Heart right ventricle (tissue), 16 donors: ENCODE results near the gene SSBP2. TPM values are rescaled to one million over a fixed set of nuclear protein-coding genes. Genes with fewer than 3 reads are reported as not detected.

ENCODE experiments used
- ATAC-seq, 8 donors: fragments of 200-7000 bp; cut with Tn5 transposase; one replicate each; pipeline ENCODE4 v1.9.1; 2020; ENCODE audit warnings: mild to moderate bottlenecking in 8 of 8, moderate library complexity in 8 of 8, moderate number of reproducible peaks in 1 of 8
- DNase-seq, 2 donors: peaks; one replicate each; pipeline ENCODE4 v3.0.0-alpha.2; 2020
- H3K27ac ChIP-seq, 10 donors: fragments of 200-600 bp; sonication (generic) in 2 of 10; one replicate each; pipeline versions ENCODE4 v1.5.0 to v1.8.0; 2020 to 2022; ENCODE audit warnings: mild to moderate bottlenecking in 3 of 10
- H3K27me3 ChIP-seq, 7 donors: fragments of 200-600 bp; one replicate each; pipeline ENCODE4 v1.8.0; 2021 to 2022; ENCODE audit warnings: mild to moderate bottlenecking in 2 of 7
- H3K36me3 ChIP-seq, 9 donors: fragments of 200-600 bp; sonication (generic) in 1 of 9; one replicate each; pipeline versions ENCODE4 v1.5.0 to v1.8.0; 2020 to 2022; ENCODE audit warnings: mild to moderate bottlenecking in 2 of 9
- H3K4me1 ChIP-seq, 9 donors: fragments of 200-600 bp; sonication (generic) in 1 of 9; one replicate each; pipeline versions ENCODE4 v1.5.0 to v1.8.0; 2020 to 2022; ENCODE audit warnings: mild to moderate bottlenecking in 4 of 9
- H3K4me3 ChIP-seq, 10 donors: fragments of 200-600 bp; sonication (generic) in 2 of 10; one replicate each; pipeline versions ENCODE4 v1.5.0 to v1.8.0; 2020 to 2022; ENCODE audit warnings: mild to moderate bottlenecking in 7 of 10, moderate library complexity in 2 of 10
- H3K9me3 ChIP-seq, 11 donors: fragments of 200-600 bp in 10 of 11; sonication (generic) in 2 of 11; one replicate each; pipeline versions ENCODE4 v1.5.0 to v1.8.0; 2013 to 2022; ENCODE audit warnings: mild to moderate bottlenecking in 2 of 11, control low read depth in 1 of 11, moderate library complexity in 1 of 11
- CTCF ChIP-seq, 9 donors: fragments of 200-600 bp; sonication (generic) in 2 of 9; IDR thresholded peaks; one replicate each; pipeline versions ENCODE4 v1.5.0 to v1.8.0; 2021 to 2022; ENCODE audit warnings: antibody characterized with exemption in 9 of 9, mild to moderate bottlenecking in 5 of 9, moderate library complexity in 1 of 9
- WGBS, 2 donors: extraction: QIAGEN DNeasy Blood & Tissue Kit; methylation state at CpG; one replicate each; pipeline ENCODE4 v1.1.7; 2013; ENCODE audit warnings: inconsistent platforms in 1 of 2; 5-methylcytosine and 5-hydroxymethylcytosine counted together
- intact Hi-C, 10 donors: fragments of 100-400 bp; cut with DNase I; formaldehyde crosslinking; loops; one replicate each; pipeline versions ENCODE4 v1.11.1 to v1.14.2; 2022
- polyA plus RNA-seq, 2 donors: library from polyadenylated mRNA; stranded (reverse); fragments of 200-250 nt; gene quantifications; one replicate each; pipeline ENCODE4 v1.2.3, GENCODE V29; 2013
- total RNA-seq, 10 donors: library from RNA; stranded (reverse); fragmentation: NEBNext Ultra II Directional in 3 of 10; extraction: Animal tissue kit (Norgen Biotek cat#: 25700) in 3 of 10; gene quantifications; one replicate each; pipeline versions ENCODE4 v1.2.1 to v1.2.4, GENCODE V29; 2021 to 2023
- donor health status: Arrhythmogenic right ventricular cardiomyopathy.
- donor health status: ischemic (EF 13 %, LVEDD 7.1; RV severe dilation, severe dysfunction).
- donor health status: healthy with polysubstance abuse.
- donor health status: DM: no; HTN: yes; CAD: no.
- donor health status: DM: no; HTN: no; CAD: no.
- donor health status: ischemic (EF 25% LVEDD 6.9; RV normal size, moderate dysfunction).
- donor health status: ischemic (EF 25% LVEDD 5.7; RV mildly dilated, moderate dysfunction).
- donor health status: healthy.
- donor health status: DM: yes; HTN: yes; CAD: no.
- donor health status: Ischemic cardiomyopathy.
- donor health status: ischemic (EF 35%, LVEDD 5.7; RV mildly dilated, moderate dysfunction).
- donor health status: nonischemic (EF 11% LVEDD 7.7; RV severe dilation, severe dysfunction).
- donor health status: DM: yes; HTN: yes; CAD: no.
- donor health status: PGD.
- donor health status: ischemic (EF 29% LVEDD 5.4; RV normal size, mild dysfunction).
- donor health status: nonischemic (EF 23%, LVEDD 6.1; RV moderate dilation, normal function).

The SSBP2 gene
- total and polyA plus RNA-seq, 12 donors: 24.2 to 85.9 (median 52.0) TPM

- no peaks in the 10 kb centered on the region for H3K27me3 ChIP-seq
- H3K36me3 ChIP-seq: peaks cover 0 to 6% (median 0%) of the 10 kb centered on the region in 9 donors
- H3K4me1 ChIP-seq: peaks cover 0 to 8% (median 0%) of the 10 kb centered on the region in 9 donors
- intact Hi-C loops: no loop called here
- H3K27ac ChIP-seq: no peak overlapping the region
- no peak for TF ChIP-seq CTCF (IDR thresholded peaks at IDR 0.05)
- no peak for ATAC-seq
- H3K4me3 ChIP-seq: no peak overlapping the region
- H3K9me3 ChIP-seq: peaks cover 0 to 36% (median 12%) of the 10 kb centered on the region in 11 donors
- no peak for DNase-seq
- WGBS, 2 donors: 73 to 74% methylated on average over 9 of the region's 9 CpGs
Observed at GRCh38 chr5:81696418-81697397, 54.2 kb downstream of the SSBP2 start.

DNA sequence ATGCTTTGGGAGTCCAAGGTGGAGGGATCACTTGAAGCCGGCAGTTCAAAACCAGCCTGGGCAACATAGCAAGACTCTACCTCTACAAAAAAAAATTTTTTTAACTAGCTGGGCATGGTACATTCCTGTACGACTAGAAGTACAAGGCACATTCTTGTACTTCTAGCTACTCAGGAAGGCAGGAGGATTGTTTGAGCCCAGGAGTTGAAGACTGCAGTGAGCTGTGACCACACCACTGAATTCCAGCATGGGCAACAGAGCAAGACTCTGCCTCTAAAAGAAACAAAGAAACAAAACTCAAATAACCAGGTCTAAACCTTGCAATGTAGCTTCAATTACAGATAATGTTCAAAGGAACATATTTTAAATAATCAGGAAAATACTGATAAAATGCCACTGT, 56.2 kb downstream of the SSBP2 start:
- 82 to 89% methylated on average over 2 of the region's 2 CpGs for WGBS, 2 donors
- H3K27ac ChIP-seq: no peak overlapping the region
- peaks cover 0 to under 1% (median 0%) of the 10 kb centered on the region in 9 donors for H3K36me3 ChIP-seq
- DNase-seq (no peak), ATAC-seq (no peak)
- H3K27me3 ChIP-seq: no peaks in the 10 kb centered on the region
- H3K4me1 ChIP-seq: peaks cover 0 to 8% (median 0%) of the 10 kb centered on the region in 9 donors
- no peak overlapping the region for H3K4me3 ChIP-seq
- peaks cover 0 to 43% (median 17%) of the 10 kb centered on the region in 11 donors for H3K9me3 ChIP-seq
- intact Hi-C loops: no loop called here
- TF ChIP-seq CTCF (IDR thresholded peaks at IDR 0.05): no peak

- Histone ChIP-seq H3K4me1 (no peaks in the 10 kb centered on the region), H3K9me3 (peaks cover 0 to 51% (median 29%) of the 10 kb centered on the region in 11 donors), H3K27ac (no peak overlapping the region), H3K4me3 (no peak overlapping the region), H3K27me3 (no peaks in the 10 kb centered on the region), H3K36me3 (no peaks in the 10 kb centered on the region)
- TF ChIP-seq CTCF (IDR thresholded peaks at IDR 0.05): no peak
- ATAC-seq (no peak), DNase-seq (no peak)
- intact Hi-C loops: no loop called here
- 97 to 99% methylated on average over 5 of the region's 5 CpGs for WGBS, 2 donors
Observed at GRCh38 chr5:81688215-81688614, 62.7 kb downstream of the SSBP2 start.

DNA sequence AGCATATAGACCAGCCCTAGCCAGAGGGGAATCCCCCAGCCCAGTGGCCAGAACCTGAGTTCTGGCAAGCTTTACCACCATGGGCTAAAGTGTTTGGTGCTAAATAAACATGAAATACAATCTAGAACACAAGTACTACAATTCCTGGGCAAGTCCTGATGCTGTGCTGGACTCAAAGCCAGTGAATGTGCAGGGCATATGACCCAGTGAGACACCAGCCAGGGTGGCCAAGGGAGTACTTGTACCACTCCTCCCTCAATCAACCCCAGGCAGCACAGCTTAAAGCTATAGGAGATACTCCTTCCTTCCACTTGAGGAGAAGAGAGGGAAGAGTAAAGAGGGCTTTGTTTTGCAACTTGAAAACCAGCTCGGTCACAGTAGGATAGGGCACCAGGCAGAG, 63.6 kb downstream of the SSBP2 start:
- Histone ChIP-seq H3K4me1 (no peaks in the 10 kb centered on the region), H3K4me3 (no peak overlapping the region), H3K9me3 (peaks cover 0 to 51% (median 26%) of the 10 kb centered on the region in 11 donors), H3K27me3 (no peaks in the 10 kb centered on the region), H3K27ac (no peak overlapping the region), H3K36me3 (no peaks in the 10 kb centered on the region)
- intact Hi-C loops: no loop called here
- DNase-seq (no peak), ATAC-seq (no peak)
- no peak for TF ChIP-seq CTCF (IDR thresholded peaks at IDR 0.05)
- WGBS, 2 donors: 100% methylated on average over 1 of the region's 1 CpG
